Smooth muscle cell (in vitro differentiated cells): Measurements from ENCODE around the gene RNASE9. TPM values are rescaled to one million over a fixed set of nuclear protein-coding genes. Genes with fewer than 3 reads are reported as not detected.

Experiments
- DNase-seq: peaks from one replicate; lab custom pipeline; 2025; ENCODE audit not compliant: unreplicated experiment; lab: John Stamatoyannopoulos, UW
- H2AFZ ChIP-seq: fragments of 200-600 bp; sonication (generic); 2 replicates; pipeline ENCODE4 v1.6.0; 2016; ENCODE audit warnings: antibody characterized with exemption, low read depth, mild to moderate bottlenecking
- H3F3A ChIP-seq: fragments of 200-600 bp; sonication (generic); 2 replicates; pipeline ENCODE4 v1.6.0; 2017; ENCODE audit warnings: antibody characterized with exemption, low read depth
- H3K27ac ChIP-seq: fragments of 200-600 bp; sonication (generic); 2 replicates; pipeline ENCODE4 v1.5.1; 2016; ENCODE audit warnings: low read depth, mild to moderate bottlenecking
- H3K27me3 ChIP-seq: fragments of 200-600 bp; sonication (generic); 2 replicates; pipeline ENCODE4 v1.6.1; 2016; ENCODE audit warnings: low read depth, mild to moderate bottlenecking
- H3K36me3 ChIP-seq: fragments of 200-600 bp; sonication (generic); 2 replicates; pipeline ENCODE4 v1.5.1; 2016; ENCODE audit warnings: low read depth
- H3K4me1 ChIP-seq: fragments of 200-600 bp; sonication (generic); 2 replicates; pipeline ENCODE4 v1.5.1; 2016; ENCODE audit warnings: low read depth
- H3K4me2 ChIP-seq: fragments of 200-600 bp; sonication (generic); 2 replicates; pipeline ENCODE4 v1.6.0; 2016; ENCODE audit warnings: mild to moderate bottlenecking
- H3K4me3 ChIP-seq: fragments of 200-600 bp; sonication (generic); 2 replicates; pipeline ENCODE4 v1.5.1; 2016; ENCODE audit warnings: mild to moderate bottlenecking
- H3K79me2 ChIP-seq: fragments of 200-600 bp; sonication (generic); 2 replicates; pipeline ENCODE4 v1.6.0; 2016; ENCODE audit warnings: low read depth, mild to moderate bottlenecking
- H3K9ac ChIP-seq: fragments of 200-600 bp; sonication (generic); 2 replicates; pipeline ENCODE4 v1.6.0; 2016; ENCODE audit warnings: low read depth
- H3K9me3 ChIP-seq: fragments of 200-600 bp; sonication (generic); replicated peaks from 2 replicates; pipeline ENCODE4 v1.5.1; 2016; ENCODE audit warnings: low read depth
- H4K20me1 ChIP-seq: fragments of 200-600 bp; sonication (generic); 2 replicates; pipeline ENCODE4 v1.6.0; 2016; ENCODE audit warnings: low read depth
- CTCF ChIP-seq: fragments of 200-600 bp; sonication (generic); IDR thresholded peaks from 2 replicates; pipeline ENCODE4 v1.5.1; 2017; ENCODE audit warnings: borderline replicate concordance, mild to moderate bottlenecking, antibody characterized with exemption; ENCODE audit not compliant: insufficient read depth, poor library complexity, severe bottlenecking
- WGBS: methylation state at CpG from one replicate; pipeline ENCODE4 v1.1.7; 2016; ENCODE audit warnings: low lambda C conversion rate; 5-methylcytosine and 5-hydroxymethylcytosine counted together
- polyA plus RNA-seq: library from polyadenylated mRNA; unstranded; fragments of >200 nt; fragmentation: Nextera tagmentation; extraction: Ambion mirVana; gene quantifications from 2 replicates; pipeline ENCODE4 v1.2.1, GENCODE V29; 2016
- total RNA-seq: library from RNA; depleted of rRNA; stranded (reverse); fragments of >200 nt; gene quantifications from 2 replicates; pipeline ENCODE4 v1.2.3, GENCODE V29; 2014

Gene RNASE9
- total and polyA plus RNA-seq, 2 experiments from 2014 or later = not detected

DNA sequence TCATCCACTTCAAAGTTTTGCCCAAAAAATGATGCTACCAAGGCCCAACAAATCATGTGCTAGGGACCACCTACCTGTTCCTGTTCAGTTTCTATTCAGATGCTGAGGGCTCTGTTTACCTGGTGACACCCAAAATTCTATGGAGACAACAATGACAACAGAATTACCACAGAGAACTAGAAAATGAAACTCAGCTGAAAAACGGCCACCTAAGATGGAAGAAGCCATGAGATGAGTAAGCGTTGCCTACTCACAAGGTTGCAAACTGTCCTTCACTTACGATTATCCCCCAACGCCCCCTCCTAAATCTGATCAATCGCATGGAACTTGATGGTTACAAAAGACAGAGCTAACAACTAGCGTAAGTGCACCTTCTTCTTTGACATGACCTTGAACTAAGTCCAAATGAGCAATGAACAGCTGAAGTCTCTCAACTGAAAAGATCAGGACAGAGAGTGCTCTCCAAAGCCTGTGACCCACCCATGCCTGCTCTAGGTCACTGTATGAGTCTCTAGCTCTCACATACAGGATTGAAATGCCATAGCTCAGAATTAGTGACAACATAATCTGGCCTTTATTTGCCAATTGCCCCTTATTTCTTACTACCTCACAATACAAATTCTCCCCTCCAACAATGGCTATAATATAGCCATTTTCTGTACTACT is 26.8 kb upstream of the RNASE9 start, which contains the start of gene RNASE11:
RNASE11 (minus strand) TSS at position 513 of the 666 bp plus-strand sequence.
- Histone ChIP-seq H3K79me2 (no peaks in the 10 kb centered on the region), H3F3A (no peaks in the 10 kb centered on the region), H3K4me2 (no peak within 1 kb of the TSS), H3K4me1 (no peaks in the 10 kb centered on the region), H3K27me3 (no peaks in the 10 kb centered on the region), H3K36me3 (no peaks in the 10 kb centered on the region), H3K9me3 (no peaks in the 10 kb centered on the region), H3K27ac (no peak within 1 kb of the TSS), H3K4me3 (no peak within 1 kb of the TSS), H4K20me1 (no peaks in the 10 kb centered on the region), H2AFZ (no peak within 1 kb of the TSS), H3K9ac (no peak within 1 kb of the TSS)
- 94% methylated on average over 6 of the region's 6 CpGs for WGBS
- TF ChIP-seq CTCF = no peak
- no peak for DNase-seq

DNA sequence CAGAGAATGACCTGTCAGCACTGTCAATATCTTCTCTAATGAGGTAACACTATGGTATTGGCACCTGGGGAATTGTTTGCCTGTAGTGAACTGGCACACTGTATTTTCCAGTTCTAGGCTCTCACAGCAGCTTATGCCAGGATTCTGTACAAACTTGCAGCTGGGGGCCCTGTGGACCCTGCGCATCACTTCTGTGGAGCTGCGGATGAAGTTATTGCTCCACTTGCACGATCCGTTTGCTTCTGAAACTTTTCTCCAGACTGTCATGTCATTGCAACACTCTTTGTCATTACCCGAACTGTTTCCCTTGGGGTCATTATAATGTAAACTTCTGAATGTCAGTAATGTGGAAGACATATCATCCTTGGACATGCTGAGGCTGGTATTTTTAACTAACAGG is 23.1 kb upstream of the RNASE9 start:
- H3K9ac ChIP-seq = no peak overlapping the region
- H3K36me3 ChIP-seq = no peaks in the 10 kb centered on the region
- H3K79me2 ChIP-seq = no peaks in the 10 kb centered on the region
- TF ChIP-seq CTCF = no peak
- H3K4me3 ChIP-seq = no peak overlapping the region
- H3K9me3 ChIP-seq = no peaks in the 10 kb centered on the region
- 86% methylated on average over 5 of the region's 5 CpGs for WGBS
- H2AFZ ChIP-seq = no peak overlapping the region
- no peak overlapping the region for H3K27ac ChIP-seq
- DNase-seq = no peak
- H3K4me2 ChIP-seq = no peak overlapping the region
- peaks cover 3% of the 10 kb centered on the region for H3K4me1 ChIP-seq
- no peaks in the 10 kb centered on the region for H3K27me3 ChIP-seq
- no peaks in the 10 kb centered on the region for H3F3A ChIP-seq
- H4K20me1 ChIP-seq = no peaks in the 10 kb centered on the region

DNA sequence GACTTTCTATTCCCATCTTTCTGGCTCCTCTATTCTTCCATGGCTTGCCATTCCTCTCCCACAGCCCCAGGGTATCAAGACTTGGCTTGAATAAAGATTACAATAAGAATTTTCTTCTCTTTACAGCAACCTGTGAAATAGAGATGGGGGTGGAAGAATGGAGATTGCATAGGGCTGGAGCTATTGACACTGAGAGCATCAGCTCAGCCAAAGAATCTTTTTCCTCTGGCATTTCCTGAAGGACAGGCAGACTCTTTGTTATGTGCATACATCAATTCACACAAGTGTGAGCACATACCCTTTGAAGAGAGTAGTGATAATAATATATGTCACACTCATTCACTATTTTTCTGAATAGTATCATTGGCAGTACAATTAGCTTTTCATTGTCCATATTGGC is 22.3 kb upstream of the RNASE9 start:
- Histone ChIP-seq H3K36me3 (no peaks in the 10 kb centered on the region), H3K4me2 (no peak overlapping the region), H3K4me3 (no peak overlapping the region)

More for the DNA sequence above, 22.3 kb upstream of the RNASE9 start:
- H3K27me3 ChIP-seq = no peaks in the 10 kb centered on the region
- H3K9ac ChIP-seq = no peak overlapping the region
- no peaks in the 10 kb centered on the region for H3F3A ChIP-seq
- H3K4me1 ChIP-seq = peaks cover 4% of the 10 kb centered on the region
- no peaks in the 10 kb centered on the region for H3K9me3 ChIP-seq
- no peaks in the 10 kb centered on the region for H3K79me2 ChIP-seq
- no peak overlapping the region for H3K27ac ChIP-seq
- no peak for DNase-seq
- no peaks in the 10 kb centered on the region for H4K20me1 ChIP-seq
- TF ChIP-seq CTCF = no peak
- no peak overlapping the region for H2AFZ ChIP-seq
